Activated CD4-positive, alpha-beta T cell treated with anti-CD3 and anti-CD28 coated beads for 4 hours (primary cell): Measurements from ENCODE around the gene DDX59.

ENCODE experiments used
- DNase-seq, 2 donors: peaks; one replicate each; pipeline ENCODE4 v3.0.0-alpha.2; 2020

The DDX59 gene

GRCh38 chr1:200628223-200628881 lies 41.4 kb downstream of the DDX59 start:
- peak; percentile 37 to 51 for DNase-seq

GRCh38 chr1:200627575-200628222 lies 42.0 kb downstream of the DDX59 start:
- no peak for DNase-seq

GRCh38 chr1:200626853-200627534 lies 42.7 kb downstream of the DDX59 start:
- no peak for DNase-seq

- no peak for DNase-seq
Measured at GRCh38 chr1:200625381-200625824, 44.3 kb downstream of the DDX59 start.

GRCh38 chr1:200624679-200625335 lies 44.9 kb downstream of the DDX59 start:
- no peak for DNase-seq

DNA sequence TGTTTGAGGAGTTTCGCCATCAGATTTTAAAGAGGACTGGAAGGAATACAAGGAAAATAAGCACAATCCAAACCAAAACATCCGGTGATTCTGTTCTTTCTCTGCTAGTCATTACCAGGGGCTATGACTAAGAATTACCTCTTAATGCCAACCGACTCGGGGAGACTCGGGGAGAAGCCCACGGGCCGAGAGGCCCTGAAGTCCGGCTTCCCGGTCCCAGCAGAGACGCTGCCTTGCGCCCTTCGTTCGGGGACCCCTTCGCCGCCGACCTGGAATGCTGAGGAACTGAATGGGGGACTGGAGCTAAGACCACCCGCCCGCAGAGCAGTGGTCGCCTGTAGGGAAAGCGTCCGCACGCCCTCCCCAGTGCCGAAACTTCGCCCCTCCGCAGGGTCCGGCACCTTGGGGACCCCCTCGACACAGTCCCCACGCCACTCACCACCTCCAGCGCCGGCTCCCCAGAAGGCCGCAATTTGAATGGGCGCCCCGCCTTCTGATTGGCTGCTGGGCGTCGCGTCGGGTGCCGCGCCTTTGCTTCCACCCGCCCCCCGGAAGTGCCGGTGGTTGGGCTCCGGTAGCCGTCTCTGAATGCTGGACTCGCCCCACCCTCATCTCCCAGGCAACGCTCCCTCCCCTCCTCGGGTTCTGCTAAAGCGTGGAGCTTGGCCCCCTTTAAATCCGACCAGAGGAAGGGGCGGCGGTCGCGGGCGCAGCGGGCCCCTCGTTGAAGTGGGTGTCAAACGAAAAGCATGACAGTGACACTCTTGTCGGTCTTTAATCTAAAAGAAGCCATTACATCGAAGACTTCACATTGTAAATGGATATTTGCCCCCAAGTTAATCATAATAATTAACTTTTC lies 49.2 kb downstream of the DDX59 start, which contains the start of gene KIF14:
KIF14 (minus strand) TSS at position 479 of the 859 bp plus-strand sequence. CDS start 2,028 bp downstream, outside the sequence.
- DNase-seq, result peak; percentile 83 to 86

DNA sequence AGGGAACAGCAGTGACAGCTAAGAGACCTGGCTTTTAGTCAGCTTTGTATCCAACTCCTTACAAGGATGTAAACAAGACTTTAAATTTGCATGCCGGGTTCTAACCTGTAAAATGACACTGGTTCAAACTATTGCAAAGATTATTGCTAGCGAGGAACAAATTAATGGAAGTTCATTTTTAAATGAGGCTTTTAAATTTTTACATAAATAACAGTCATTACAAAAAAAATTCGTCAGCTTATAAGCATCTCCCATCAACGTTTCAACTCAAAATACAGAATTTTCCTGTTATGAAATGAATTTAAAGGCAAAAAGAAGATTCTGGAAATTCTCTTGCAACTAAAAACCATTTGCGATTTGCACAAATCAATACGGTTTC lies 49.8 kb downstream of the DDX59 start:
- DNase-seq, result no peak

DNA sequence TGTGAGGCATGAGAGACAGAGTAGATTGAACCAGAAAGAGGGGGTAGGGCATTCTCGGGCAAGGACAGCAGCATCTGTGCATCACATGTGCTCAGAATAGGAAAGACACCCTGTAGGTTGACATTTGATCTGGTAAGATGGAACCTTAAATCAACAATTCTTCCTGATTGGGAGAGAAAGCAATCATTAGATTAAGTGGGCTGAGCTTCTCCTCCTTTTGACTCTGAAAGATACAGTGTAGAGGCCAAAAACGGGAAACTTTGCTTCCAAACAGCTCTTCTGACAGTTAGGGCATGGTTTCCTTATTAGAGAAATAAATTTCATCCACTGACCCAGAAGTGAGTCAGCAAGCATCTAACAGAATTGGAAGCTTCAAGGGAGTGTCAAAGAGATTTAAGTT lies 58.9 kb downstream of the DDX59 start:
- no peak for DNase-seq

GRCh38 chr1:200602632-200603031 lies 67.1 kb downstream of the DDX59 start:
- no peak for DNase-seq
